Measurements from ENCODE around the gene RNF187.

RNF187 gene

DNA sequence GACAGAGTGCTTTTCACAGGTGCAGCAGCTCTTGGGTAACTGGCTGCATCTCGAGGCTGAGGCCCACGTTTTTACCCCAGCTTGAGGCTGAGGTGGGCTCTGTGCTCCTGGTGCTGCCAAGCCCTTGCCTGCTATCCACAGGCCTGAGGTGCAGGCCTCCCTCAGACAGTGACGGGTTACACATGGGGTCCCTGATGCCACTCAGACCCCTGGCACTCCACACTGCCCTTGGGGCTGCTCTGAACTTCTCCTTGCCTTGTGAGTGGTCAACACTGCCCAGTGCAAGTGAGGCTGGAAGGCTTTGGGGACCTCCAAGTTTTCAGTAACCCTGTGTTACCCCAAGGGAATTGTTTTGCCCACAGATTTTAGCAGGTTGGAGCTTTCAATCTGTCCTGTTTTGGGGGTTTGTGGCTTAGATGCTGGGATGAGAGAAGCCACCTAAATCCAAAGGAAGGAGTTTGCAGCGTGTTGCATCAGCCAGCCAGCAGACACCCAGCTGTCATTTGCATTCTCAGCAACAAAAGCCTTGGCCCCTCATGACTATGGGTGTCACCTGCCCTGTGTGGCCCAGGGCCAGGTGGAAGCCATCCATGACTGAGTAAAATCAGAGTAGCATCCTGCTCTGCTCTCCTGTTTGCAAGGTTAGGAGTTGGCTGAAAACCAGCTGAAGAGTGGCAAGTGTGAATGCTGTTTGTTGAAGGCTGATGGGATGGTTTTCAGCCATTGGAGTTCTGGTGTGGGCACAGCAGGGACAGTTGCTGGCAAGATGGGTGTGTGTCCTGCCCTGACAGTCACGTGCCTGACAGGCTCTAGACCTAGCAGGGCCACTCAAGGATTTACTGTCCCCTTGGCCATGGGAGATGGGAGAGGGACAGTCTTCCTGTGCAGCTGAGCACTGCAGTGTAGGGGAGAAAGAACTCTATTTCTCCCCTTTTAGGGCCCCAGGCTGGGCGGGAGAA, 3.2 kb downstream of the RNF187 start:
- H3K9me3 ChIP-seq (ENCODE audit: insufficient read depth, low read length) = no peaks in the 10 kb centered on the region
- peaks cover 56% of the 10 kb centered on the region for H3K36me3 ChIP-seq (ENCODE audit: insufficient read depth, insufficient read length, low read length)
- peak overlapping the region; percentile 0 for H3K9ac ChIP-seq (ENCODE audit: insufficient read length, low read depth)
- TF ChIP-seq YY1 (IDR thresholded peaks at IDR 0.05; ENCODE audit: insufficient read depth, insufficient read length) (no peak), SUZ12 (IDR thresholded peaks at IDR 0.05; ENCODE audit: extremely low read depth, insufficient read depth, insufficient read length) (no peak), ZNF274 (IDR thresholded peaks at IDR 0.05; ENCODE audit: low read depth, low read length) (no peak)
- no peaks in the 10 kb centered on the region for H3K27me3 ChIP-seq (ENCODE audit: insufficient read depth, insufficient read length)
- DNase-seq (ENCODE audit: low read depth, low spot score) = no peak
- H3K4me1 ChIP-seq (ENCODE audit: insufficient read depth, insufficient read length) = peaks cover 4% of the 10 kb centered on the region
- no peak overlapping the region for H3K4me3 ChIP-seq (ENCODE audit: insufficient read length, low read depth)

DNA sequence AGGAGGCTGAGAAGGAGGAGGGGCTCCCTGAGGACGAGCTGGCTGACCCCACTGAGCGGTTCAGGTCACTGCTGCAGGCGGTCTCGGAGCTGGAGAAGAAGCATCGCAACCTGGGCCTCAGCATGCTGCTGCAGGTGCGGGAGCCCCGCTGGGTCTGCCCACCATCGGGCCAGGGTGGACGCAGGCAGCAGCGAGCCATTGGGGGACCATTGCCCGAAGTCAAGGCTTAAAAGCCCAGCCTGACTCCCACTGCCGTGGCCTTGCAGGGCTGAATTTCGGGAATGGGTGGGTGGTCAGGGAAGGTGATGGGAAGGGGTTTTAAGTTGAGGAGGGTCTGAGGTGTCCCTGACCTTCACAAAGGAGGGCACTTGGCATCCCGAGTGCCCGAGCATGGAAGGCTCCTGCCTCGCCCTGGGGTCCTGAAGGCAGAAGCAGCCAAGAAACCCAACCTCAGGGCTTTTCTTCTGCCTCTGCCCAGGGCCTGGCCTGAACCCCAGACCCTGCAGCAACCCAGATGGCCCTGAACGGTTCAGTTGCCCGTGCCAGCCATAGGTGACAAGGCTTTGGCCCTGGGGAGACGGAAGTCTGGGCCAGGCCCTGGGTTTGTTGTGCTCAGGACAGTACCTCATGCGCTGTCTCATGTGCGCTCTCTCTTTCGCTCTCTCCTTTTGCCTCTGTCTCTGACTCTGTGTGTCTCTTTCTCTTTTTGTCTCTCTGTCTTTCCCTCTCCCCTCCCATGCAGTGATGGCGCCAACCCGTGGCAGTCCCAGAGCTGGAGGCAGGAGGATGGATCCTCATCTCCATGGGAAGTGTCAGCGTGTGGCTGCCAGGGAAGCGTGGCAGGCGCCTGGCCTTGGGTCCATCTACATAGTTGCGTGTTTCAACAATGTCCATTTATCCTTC, 6.2 kb downstream of the RNF187 start:
- no peak for DNase-seq (ENCODE audit: low read depth, low spot score)
- Histone ChIP-seq H3K9ac (ENCODE audit: insufficient read length, low read depth) (no peak overlapping the region), H3K4me3 (ENCODE audit: insufficient read length, low read depth) (no peak overlapping the region), H3K4me1 (ENCODE audit: insufficient read depth, insufficient read length) (peaks cover 4% of the 10 kb centered on the region), H3K27me3 (ENCODE audit: insufficient read depth, insufficient read length) (no peaks in the 10 kb centered on the region), H3K9me3 (ENCODE audit: insufficient read depth, low read length) (no peaks in the 10 kb centered on the region), H3K36me3 (ENCODE audit: insufficient read depth, insufficient read length, low read length) (peaks cover 69% of the 10 kb centered on the region)
- TF ChIP-seq YY1 (IDR thresholded peaks at IDR 0.05; ENCODE audit: insufficient read depth, insufficient read length) = no peak
- TF ChIP-seq ZNF274 (IDR thresholded peaks at IDR 0.05; ENCODE audit: low read depth, low read length) = no peak
- TF ChIP-seq SUZ12 (IDR thresholded peaks at IDR 0.05; ENCODE audit: extremely low read depth, insufficient read depth, insufficient read length) = no peak

DNA sequence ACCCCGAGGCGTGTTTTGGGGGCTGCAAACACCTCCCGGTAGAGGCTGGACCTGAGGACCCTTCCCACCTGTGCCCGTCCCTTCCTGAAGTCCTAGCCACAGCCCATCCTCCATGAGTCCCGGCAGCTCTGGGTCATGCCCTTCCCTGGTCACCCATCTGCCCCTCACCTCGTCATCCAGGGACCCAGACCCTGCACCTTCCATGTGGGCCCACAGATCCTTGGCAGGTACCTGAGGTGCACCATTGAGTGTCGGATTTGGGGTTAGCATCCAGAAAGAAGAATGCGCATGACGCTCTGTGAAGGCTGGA, 6.8 kb downstream of the RNF187 start:
- TF ChIP-seq SUZ12 (IDR thresholded peaks at IDR 0.05; ENCODE audit: extremely low read depth, insufficient read depth, insufficient read length) (no peak), ZNF274 (IDR thresholded peaks at IDR 0.05; ENCODE audit: low read depth, low read length) (no peak), YY1 (IDR thresholded peaks at IDR 0.05; ENCODE audit: insufficient read depth, insufficient read length) (no peak)
- no peaks in the 10 kb centered on the region for H3K4me1 ChIP-seq (ENCODE audit: insufficient read depth, insufficient read length)
- H3K9ac ChIP-seq (ENCODE audit: insufficient read length, low read depth) = no peak overlapping the region
- no peaks in the 10 kb centered on the region for H3K9me3 ChIP-seq (ENCODE audit: insufficient read depth, low read length)
- H3K4me3 ChIP-seq (ENCODE audit: insufficient read length, low read depth) = no peak overlapping the region
- no peak for DNase-seq (ENCODE audit: low read depth, low spot score)
- no peaks in the 10 kb centered on the region for H3K27me3 ChIP-seq (ENCODE audit: insufficient read depth, insufficient read length)
- H3K36me3 ChIP-seq (ENCODE audit: insufficient read depth, insufficient read length, low read length) = peaks cover 65% of the 10 kb centered on the region

DNA sequence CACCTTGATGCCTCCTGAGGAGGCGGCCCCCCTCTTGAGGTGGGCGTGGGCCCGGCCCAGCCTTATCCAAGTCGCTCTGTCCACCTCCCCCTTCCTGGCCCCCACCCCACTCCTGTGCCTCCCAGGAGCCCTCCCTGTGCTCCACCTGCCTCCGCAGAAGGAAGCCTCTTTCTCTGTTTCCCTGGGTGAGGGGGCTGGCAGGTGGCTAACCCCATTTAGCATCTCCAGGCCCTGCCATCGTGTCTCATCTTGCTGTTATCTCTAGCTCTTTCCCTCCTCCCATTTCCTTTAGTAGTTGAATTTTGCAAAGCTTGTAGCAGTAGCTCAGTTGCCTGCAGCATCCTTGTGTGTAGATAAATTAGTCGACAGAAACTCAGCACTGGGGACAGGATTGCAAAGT, 7.2 kb downstream of the RNF187 start:
- peaks cover 61% of the 10 kb centered on the region for H3K36me3 ChIP-seq (ENCODE audit: insufficient read depth, insufficient read length, low read length)

DNA sequence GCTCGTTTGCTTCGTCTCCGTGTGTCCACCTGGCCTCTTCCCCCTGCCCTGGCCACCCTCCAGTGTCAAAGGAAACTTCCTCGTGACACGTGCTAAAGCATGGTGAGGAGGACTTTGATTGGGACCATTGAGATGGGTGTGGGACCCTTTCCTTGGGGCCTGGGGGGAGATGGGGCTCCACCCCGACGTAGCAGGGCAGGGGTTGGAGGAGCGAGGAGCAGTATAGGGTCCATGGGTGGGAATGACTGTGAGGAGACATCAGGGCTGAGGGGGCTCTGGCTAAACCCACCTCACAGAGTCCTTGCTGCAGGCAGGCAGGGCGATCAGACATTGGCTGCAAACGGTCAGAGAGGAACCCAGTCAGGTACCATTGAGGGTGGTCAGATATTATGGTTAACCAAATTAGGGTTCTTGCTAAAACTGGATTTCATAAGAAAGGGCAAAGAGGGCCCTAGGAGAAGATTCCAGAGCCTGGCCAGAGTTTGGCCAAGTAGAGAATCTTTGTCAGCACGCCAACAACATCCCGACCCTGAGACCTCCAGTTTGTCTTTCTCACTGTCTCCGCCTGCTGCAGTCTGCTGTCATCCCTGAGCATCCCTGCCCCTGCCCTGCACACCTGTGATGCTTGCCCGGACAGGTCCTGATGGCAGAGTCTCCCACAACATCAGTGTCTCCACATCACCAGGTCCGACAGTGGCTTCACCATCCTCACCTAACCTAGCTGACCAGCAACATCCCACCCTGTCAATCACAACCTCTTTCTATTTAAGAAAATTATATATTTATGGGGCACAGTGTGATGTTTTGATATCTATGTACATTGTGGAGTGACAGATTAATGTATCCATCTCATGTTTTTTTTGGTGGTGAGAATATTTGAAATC, 8.0 kb downstream of the RNF187 start:
- Histone ChIP-seq H3K4me1 (ENCODE audit: insufficient read depth, insufficient read length) (no peaks in the 10 kb centered on the region), H3K9me3 (ENCODE audit: insufficient read depth, low read length) (no peaks in the 10 kb centered on the region), H3K36me3 (ENCODE audit: insufficient read depth, insufficient read length, low read length) (peaks cover 53% of the 10 kb centered on the region), H3K27me3 (ENCODE audit: insufficient read depth, insufficient read length) (no peaks in the 10 kb centered on the region), H3K9ac (ENCODE audit: insufficient read length, low read depth) (no peak overlapping the region), H3K4me3 (ENCODE audit: insufficient read length, low read depth) (no peak overlapping the region)
- TF ChIP-seq SUZ12 (IDR thresholded peaks at IDR 0.05; ENCODE audit: extremely low read depth, insufficient read depth, insufficient read length) (no peak), ZNF274 (IDR thresholded peaks at IDR 0.05; ENCODE audit: low read depth, low read length) (no peak), YY1 (IDR thresholded peaks at IDR 0.05; ENCODE audit: insufficient read depth, insufficient read length) (no peak)
- DNase-seq (ENCODE audit: low read depth, low spot score) = no peak

More for the DNA sequence above, 7.2 kb downstream of the RNF187 start:
- Histone ChIP-seq H3K27me3 (ENCODE audit: insufficient read depth, insufficient read length) (no peaks in the 10 kb centered on the region), H3K4me3 (ENCODE audit: insufficient read length, low read depth) (no peak overlapping the region), H3K4me1 (ENCODE audit: insufficient read depth, insufficient read length) (no peaks in the 10 kb centered on the region), H3K9me3 (ENCODE audit: insufficient read depth, low read length) (no peaks in the 10 kb centered on the region), H3K9ac (ENCODE audit: insufficient read length, low read depth) (no peak overlapping the region)
- TF ChIP-seq ZNF274 (IDR thresholded peaks at IDR 0.05; ENCODE audit: low read depth, low read length) = no peak
- TF ChIP-seq YY1 (IDR thresholded peaks at IDR 0.05; ENCODE audit: insufficient read depth, insufficient read length) = no peak
- TF ChIP-seq SUZ12 (IDR thresholded peaks at IDR 0.05; ENCODE audit: extremely low read depth, insufficient read depth, insufficient read length) = no peak
- DNase-seq (ENCODE audit: low read depth, low spot score) = no peak

DNA sequence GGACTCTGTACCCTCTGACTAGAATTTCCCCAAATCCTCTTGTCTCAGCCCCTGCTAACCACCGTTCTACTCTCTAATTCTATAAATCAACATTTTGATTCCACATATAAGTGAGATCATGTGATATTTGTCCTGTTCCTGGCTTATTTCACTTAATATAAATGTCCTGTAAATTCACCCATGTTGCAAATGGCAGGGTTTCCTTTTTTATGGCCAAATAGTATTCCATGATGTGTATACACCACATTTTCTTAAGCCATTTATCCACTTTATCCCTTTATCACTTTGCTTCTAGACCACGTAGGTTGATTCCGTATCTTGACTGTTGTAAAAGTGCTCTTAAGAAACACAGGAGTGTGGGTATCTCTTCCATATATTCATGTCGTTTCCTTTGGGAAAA, 8.9 kb downstream of the RNF187 start:
- TF ChIP-seq YY1 (IDR thresholded peaks at IDR 0.05; ENCODE audit: insufficient read depth, insufficient read length) = no peak
- TF ChIP-seq ZNF274 (IDR thresholded peaks at IDR 0.05; ENCODE audit: low read depth, low read length) = no peak
- TF ChIP-seq SUZ12 (IDR thresholded peaks at IDR 0.05; ENCODE audit: extremely low read depth, insufficient read depth, insufficient read length) = no peak
- no peak overlapping the region for H3K9ac ChIP-seq (ENCODE audit: insufficient read length, low read depth)
- no peak for DNase-seq (ENCODE audit: low read depth, low spot score)
- H3K36me3 ChIP-seq (ENCODE audit: insufficient read depth, insufficient read length, low read length) = peaks cover 44% of the 10 kb centered on the region
- H3K4me3 ChIP-seq (ENCODE audit: insufficient read length, low read depth) = no peak overlapping the region
- H3K4me1 ChIP-seq (ENCODE audit: insufficient read depth, insufficient read length) = no peaks in the 10 kb centered on the region
- no peaks in the 10 kb centered on the region for H3K9me3 ChIP-seq (ENCODE audit: insufficient read depth, low read length)
- H3K27me3 ChIP-seq (ENCODE audit: insufficient read depth, insufficient read length) = no peaks in the 10 kb centered on the region
